Measurements from ENCODE around the gene INAFM2.

DNA sequence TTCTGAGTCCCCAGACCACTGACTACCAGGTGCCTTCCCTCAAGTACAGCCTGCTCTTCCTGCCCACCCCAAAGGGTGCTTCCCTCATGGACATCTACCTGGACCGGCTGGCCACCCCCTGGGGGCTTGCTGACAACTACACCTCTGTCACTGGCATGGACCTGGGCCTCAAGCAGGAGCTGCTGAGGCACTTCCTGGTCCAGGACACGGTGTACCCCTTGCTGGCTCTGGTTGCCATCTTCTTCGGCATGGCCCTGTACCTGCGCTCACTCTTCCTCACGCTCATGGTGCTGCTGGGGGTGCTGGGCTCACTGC, 43.8 kb downstream of the INAFM2 start:
- TF ChIP-seq, protein P1, sequence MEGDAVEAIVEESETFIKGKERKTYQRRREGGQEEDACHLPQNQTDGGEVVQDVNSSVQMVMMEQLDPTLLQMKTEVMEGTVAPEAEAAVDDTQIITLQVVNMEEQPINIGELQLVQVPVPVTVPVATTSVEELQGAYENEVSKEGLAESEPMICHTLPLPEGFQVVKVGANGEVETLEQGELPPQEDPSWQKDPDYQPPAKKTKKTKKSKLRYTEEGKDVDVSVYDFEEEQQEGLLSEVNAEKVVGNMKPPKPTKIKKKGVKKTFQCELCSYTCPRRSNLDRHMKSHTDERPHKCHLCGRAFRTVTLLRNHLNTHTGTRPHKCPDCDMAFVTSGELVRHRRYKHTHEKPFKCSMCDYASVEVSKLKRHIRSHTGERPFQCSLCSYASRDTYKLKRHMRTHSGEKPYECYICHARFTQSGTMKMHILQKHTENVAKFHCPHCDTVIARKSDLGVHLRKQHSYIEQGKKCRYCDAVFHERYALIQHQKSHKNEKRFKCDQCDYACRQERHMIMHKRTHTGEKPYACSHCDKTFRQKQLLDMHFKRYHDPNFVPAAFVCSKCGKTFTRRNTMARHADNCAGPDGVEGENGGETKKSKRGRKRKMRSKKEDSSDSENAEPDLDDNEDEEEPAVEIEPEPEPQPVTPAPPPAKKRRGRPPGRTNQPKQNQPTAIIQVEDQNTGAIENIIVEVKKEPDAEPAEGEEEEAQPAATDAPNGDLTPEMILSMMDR (conservative IDR thresholded peaks at IDR 0.05 in 1 of 2, IDR thresholded peaks at IDR 0.05 in 1 of 2; ENCODE audit: low read depth in 1 of 2, low read length in 2 of 2) = no peak
- TF ChIP-seq EZH2 (IDR thresholded peaks at IDR 0.05; ENCODE audit: low read length, missing control alignments) = no peak
